Measurements from ENCODE around the gene NUP210L.

GRCh38 chr1:154012129-154012528, 142.7 kb downstream of the NUP210L start:
- no peak for TF ChIP-seq CTCF (IDR thresholded peaks at IDR 0.05)
- TF ChIP-seq POLR2A (IDR thresholded peaks at IDR 0.05): no peak

All from uterus (tissue), 2 donors.